Measurements from ENCODE around the gene TRMU. TPM values are rescaled to one million over a fixed set of nuclear protein-coding genes. Genes with fewer than 3 reads are reported as not detected.
A peak's percentile ranks its signal among the peaks of the same experiment; 100 is the strongest.

Gene TRMU
- total and polyA plus RNA-seq, 2 experiments from 2014 or later = 38.0 to 40.9 TPM

- peak; percentile 89 for DNase-seq (ENCODE audit: low spot score)
- Histone ChIP-seq H3K27me3 (no peaks in the 10 kb centered on the region), H3K9me2 (replicated peaks; ENCODE audit: insufficient read depth) (no peaks in the 10 kb centered on the region), H3K27ac (peak overlapping the region; percentile 93), H3K4me1 (ENCODE audit: insufficient read depth) (peaks cover 28% of the 10 kb centered on the region), H3K79me2 (no peaks in the 10 kb centered on the region), H3K4me3 (no peak overlapping the region), H3K9me3 (ENCODE audit: low read depth) (peaks cover 5% of the 10 kb centered on the region), H3K36me3 (replicated peaks; ENCODE audit: insufficient read depth, low read depth) (no peaks in the 10 kb centered on the region), H3K4me2 (peak overlapping the region; percentile 63), H2AFZ (no peak overlapping the region), H4K20me1 (ENCODE audit: insufficient read depth, poor library complexity, severe bottlenecking) (no peaks in the 10 kb centered on the region)
- TF ChIP-seq EZH2phosphoT487 (IDR thresholded peaks at IDR 0.05; ENCODE audit: low read depth, severe bottlenecking, unreplicated experiment) (no peak), CTCF (IDR thresholded peaks at IDR 0.05; ENCODE audit: poor library complexity) (no peak)
- WGBS (ENCODE audit: low lambda C conversion rate, missing lambda C conversion rate) = 28% methylated on average over 27 of the region's 27 CpGs
Observed at GRCh38 chr22:46377525-46378425, 42.3 kb downstream of the TRMU start.

DNA sequence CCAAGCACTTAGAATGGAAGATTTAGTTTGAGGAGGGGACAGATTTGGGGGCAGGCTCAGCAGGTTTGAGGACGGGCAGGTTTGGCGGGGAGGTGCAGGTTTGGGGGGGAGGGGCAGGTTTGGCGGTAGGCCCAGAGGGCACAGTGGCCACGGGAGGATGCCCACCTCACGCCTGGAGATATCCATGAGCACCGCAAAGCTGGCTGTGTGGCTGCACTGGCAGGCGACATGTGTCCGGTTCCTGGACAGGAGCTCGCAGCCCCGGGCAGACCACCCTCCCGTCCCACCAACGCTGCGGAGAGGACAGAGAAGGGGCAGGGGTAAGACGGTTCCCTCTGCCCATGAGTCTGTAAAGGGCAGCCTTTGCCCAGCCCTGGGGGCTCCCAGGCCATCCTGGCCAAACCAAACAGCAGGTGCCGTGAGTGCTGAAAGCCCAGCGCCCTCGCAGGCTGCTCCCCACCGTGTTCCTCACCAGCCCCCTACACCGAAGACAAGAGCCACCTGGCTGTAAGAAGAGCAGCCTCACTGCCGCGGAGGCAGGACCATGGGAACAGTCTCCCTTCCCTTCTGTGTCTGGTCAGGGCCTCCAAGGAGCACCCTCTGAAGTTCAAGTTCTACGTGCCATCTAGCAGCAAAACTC is 43.0 kb downstream of the TRMU start:
- Histone ChIP-seq H2AFZ (no peak overlapping the region), H3K4me3 (no peak overlapping the region), H3K27me3 (no peaks in the 10 kb centered on the region), H4K20me1 (ENCODE audit: insufficient read depth, poor library complexity, severe bottlenecking) (no peaks in the 10 kb centered on the region), H3K9me3 (ENCODE audit: low read depth) (peaks cover 5% of the 10 kb centered on the region), H3K27ac (peak overlapping the region; percentile 93), H3K4me2 (peak overlapping the region; percentile 63), H3K36me3 (replicated peaks; ENCODE audit: insufficient read depth, low read depth) (no peaks in the 10 kb centered on the region), H3K4me1 (ENCODE audit: insufficient read depth) (peaks cover 28% of the 10 kb centered on the region), H3K9me2 (replicated peaks; ENCODE audit: insufficient read depth) (no peaks in the 10 kb centered on the region), H3K79me2 (no peaks in the 10 kb centered on the region)
- TF ChIP-seq EZH2phosphoT487 (IDR thresholded peaks at IDR 0.05; ENCODE audit: low read depth, severe bottlenecking, unreplicated experiment) = no peak
- TF ChIP-seq EZH2 (IDR thresholded peaks at IDR 0.05; ENCODE audit: borderline replicate concordance) = no peak
- no peak for TF ChIP-seq CTCF (IDR thresholded peaks at IDR 0.05; ENCODE audit: poor library complexity)
- no peak for DNase-seq (ENCODE audit: low spot score)
- WGBS (ENCODE audit: low lambda C conversion rate, missing lambda C conversion rate) = 72% methylated on average over 16 of the region's 22 CpGs

DNA sequence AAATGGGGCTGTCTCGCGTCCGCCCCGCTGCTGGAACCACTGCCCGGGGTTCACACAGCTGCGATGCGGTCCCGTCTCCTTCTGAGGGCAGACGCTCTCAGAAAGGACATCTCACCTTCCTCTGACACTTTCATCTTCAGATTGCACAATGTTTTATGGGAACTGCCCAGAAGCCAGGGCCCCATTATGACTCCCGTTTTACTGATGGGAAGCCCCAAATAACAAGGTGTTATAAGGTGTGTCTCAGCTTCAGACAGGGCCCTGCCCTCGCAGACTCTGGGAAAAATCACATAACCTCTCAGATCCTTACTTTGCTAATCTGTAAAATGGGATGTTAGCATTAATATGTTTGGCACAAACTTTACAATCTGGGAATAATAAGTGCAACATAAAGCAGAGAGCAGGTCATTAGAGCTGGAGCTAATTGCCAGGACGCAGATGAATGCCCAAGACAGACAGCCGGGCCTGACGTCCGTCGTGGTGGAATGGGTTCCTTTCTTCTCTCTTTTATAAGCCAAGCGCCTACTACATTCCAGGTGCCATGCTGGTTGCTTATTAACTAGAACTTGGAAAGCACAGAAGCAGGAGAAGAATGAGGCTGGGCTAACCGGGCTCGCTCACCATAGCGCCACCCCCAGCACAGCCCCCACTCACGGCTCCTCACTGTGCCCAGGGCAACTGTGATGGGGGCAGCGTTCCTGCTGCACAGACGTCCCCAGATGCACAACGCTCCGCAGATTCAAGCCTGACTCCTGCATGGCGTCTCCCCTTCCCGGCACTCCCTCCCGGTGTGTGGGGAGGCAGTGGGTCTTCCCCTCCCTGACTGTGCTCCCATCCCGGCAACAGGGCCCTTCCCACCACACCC is 43.8 kb downstream of the TRMU start:
- H3K9me3 ChIP-seq (ENCODE audit: low read depth) = peaks cover 5% of the 10 kb centered on the region
- peak overlapping the region; percentile 93 for H3K27ac ChIP-seq
- no peaks in the 10 kb centered on the region for H3K9me2 ChIP-seq (replicated peaks; ENCODE audit: insufficient read depth)
- no peaks in the 10 kb centered on the region for H4K20me1 ChIP-seq (ENCODE audit: insufficient read depth, poor library complexity, severe bottlenecking)
- H3K4me1 ChIP-seq (ENCODE audit: insufficient read depth) = peaks cover 28% of the 10 kb centered on the region
- no peaks in the 10 kb centered on the region for H3K27me3 ChIP-seq
- 67% methylated on average over 29 of the region's 29 CpGs for WGBS (ENCODE audit: low lambda C conversion rate, missing lambda C conversion rate)
- TF ChIP-seq CTCF (IDR thresholded peaks at IDR 0.05; ENCODE audit: poor library complexity) = no peak
- TF ChIP-seq EZH2phosphoT487 (IDR thresholded peaks at IDR 0.05; ENCODE audit: low read depth, severe bottlenecking, unreplicated experiment) = no peak
- no peak for TF ChIP-seq EZH2 (IDR thresholded peaks at IDR 0.05; ENCODE audit: borderline replicate concordance)
- H2AFZ ChIP-seq = no peak overlapping the region
- no peak overlapping the region for H3K4me3 ChIP-seq
- H3K36me3 ChIP-seq (replicated peaks; ENCODE audit: insufficient read depth, low read depth) = no peaks in the 10 kb centered on the region
- H3K79me2 ChIP-seq = no peaks in the 10 kb centered on the region
- peak; percentile 49 for DNase-seq (ENCODE audit: low spot score)
- peak overlapping the region; percentile 69 for H3K4me2 ChIP-seq

Data from hepatocyte (in vitro differentiated cells).